Fibroblast of lung (primary cell): ENCODE results near the gene C1QTNF1. TPM values are rescaled to one million over a fixed set of nuclear protein-coding genes. Genes with fewer than 3 reads are reported as not detected.

Experiments
- DNase-seq, 2 donors: peaks; one replicate each; pipeline versions ENCODE4 v3.0.0 to v3.0.0-alpha.2; 2010; ENCODE audit warnings: low read depth in 2 of 2
- H2AFZ ChIP-seq: 2 replicates; pipeline ENCODE4 v1.5.1; 2012; ENCODE audit warnings: low read length, control low read depth, inconsistent platforms
- H3K27ac ChIP-seq: 2 replicates; pipeline ENCODE4 v1.5.1; 2011; ENCODE audit warnings: low read length, control low read depth; ENCODE audit not compliant: insufficient read depth
- H3K27me3 ChIP-seq: 2 replicates; pipeline ENCODE4 v1.5.1; 2011; ENCODE audit warnings: mild to moderate bottlenecking, low read length; ENCODE audit not compliant: control insufficient read depth, insufficient read depth
- H3K36me3 ChIP-seq: 2 replicates; pipeline ENCODE4 v1.5.1; 2011; ENCODE audit warnings: low read length; ENCODE audit not compliant: control insufficient read depth, insufficient read depth
- H3K4me1 ChIP-seq: 2 replicates; pipeline ENCODE4 v1.5.1; 2011; ENCODE audit warnings: low read length; ENCODE audit not compliant: control insufficient read depth, insufficient read depth; ENCODE audit errors: extremely low read depth
- H3K4me2 ChIP-seq: 2 replicates; pipeline ENCODE4 v1.5.1; 2011; ENCODE audit warnings: low read length, control low read depth; ENCODE audit not compliant: insufficient read depth; ENCODE audit errors: extremely low read depth
- H3K4me3 ChIP-seq, 4 experiments: fragments of 200-600 bp in 1 of 4; sonication (generic) in 1 of 4; replicated peaks in 1 of 4; 2 replicates each; pipeline ENCODE4 v1.5.1; 2011 to 2016; ENCODE audit warnings: low read length in 4 of 4, low read depth in 3 of 4, mild to moderate bottlenecking in 3 of 4, control low read depth in 2 of 4, inconsistent platforms in 1 of 4, mixed read lengths in 1 of 4; ENCODE audit not compliant: insufficient read depth in 1 of 4; ENCODE audit errors: control extremely low read depth in 1 of 4
- H3K79me2 ChIP-seq: 2 replicates; pipeline ENCODE4 v1.5.1; 2012; ENCODE audit warnings: mild to moderate bottlenecking, low read length, inconsistent platforms; ENCODE audit not compliant: control insufficient read depth, insufficient read depth
- H3K9ac ChIP-seq: 2 replicates; pipeline ENCODE4 v1.5.1; 2011; ENCODE audit warnings: mild to moderate bottlenecking, low read length, control low read depth; ENCODE audit not compliant: insufficient read depth
- H3K9me3 ChIP-seq: 2 replicates; pipeline ENCODE4 v1.5.1; 2012; ENCODE audit warnings: low read depth, low read length; ENCODE audit not compliant: control insufficient read depth, insufficient read depth
- H4K20me1 ChIP-seq: 2 replicates; pipeline ENCODE4 v1.5.1; 2011; ENCODE audit warnings: low read length; ENCODE audit not compliant: control insufficient read depth, insufficient read depth; ENCODE audit errors: extremely low read depth
- CTCF ChIP-seq, 2 donors: IDR thresholded peaks in 1 of 2; conservative IDR thresholded peaks in 1 of 2; 1 replicate in 1 of 2; 2 replicates in 1 of 2; pipeline ENCODE4 v1.5.1; 2011 to 2012; ENCODE audit warnings: low read length in 2 of 2, control low read depth in 1 of 2, inconsistent platforms in 1 of 2, low read depth in 1 of 2, mild to moderate bottlenecking in 1 of 2
- EZH2 ChIP-seq: IDR thresholded peaks from 2 replicates; pipeline ENCODE4 v1.5.1; 2012; ENCODE audit warnings: low read length, control low read depth, mild to moderate bottlenecking; ENCODE audit errors: missing control alignments
- polyA plus RNA-seq, 2 donors: library from polyadenylated mRNA; depleted of rRNA in 1 of 2; stranded (reverse) in 1 of 2; unstranded in 1 of 2; fragments of >200 nt; gene quantifications; 2 replicates each; pipeline ENCODE4 v1.2.1, GENCODE V29; 2011 to 2012; ENCODE audit warnings: missing spikeins in 1 of 2
- total RNA-seq: library from RNA; depleted of rRNA; stranded (reverse); fragments of >200 nt; gene quantifications from 2 replicates; pipeline ENCODE4 v1.2.1, GENCODE V29; 2014

The C1QTNF1 gene
- total and polyA plus RNA-seq, 2 donors (not counting 1 experiment from before 2014, with no cell fraction given): 15.0 to 45.2 TPM

DNA sequence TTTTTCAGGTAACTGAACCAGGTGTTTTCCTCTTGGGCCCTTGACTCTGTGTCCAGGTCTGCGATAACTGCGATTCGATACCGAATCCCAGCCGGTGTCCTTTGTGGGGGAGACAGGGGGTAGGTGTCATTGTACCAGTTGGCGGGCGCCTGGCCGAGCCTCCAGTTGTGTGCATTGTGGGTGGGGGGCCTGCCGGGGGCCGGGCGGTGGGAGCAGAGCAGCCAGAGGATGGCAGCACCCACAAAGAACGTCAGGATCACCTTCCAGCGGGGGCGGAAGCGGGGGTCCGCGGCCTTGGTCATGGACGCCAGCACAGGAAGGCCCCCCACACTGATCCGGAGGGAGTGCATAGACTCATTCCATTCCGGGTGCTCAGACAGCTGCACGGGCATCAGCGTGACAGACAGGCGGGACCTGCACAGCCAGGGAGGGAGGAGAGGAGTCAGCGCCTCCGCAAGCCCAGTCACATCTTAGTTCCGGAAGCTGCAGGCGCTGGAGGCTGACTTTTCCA, 26.7 kb upstream of the C1QTNF1 start:
- no peak for TF ChIP-seq EZH2
- Histone ChIP-seq H2AFZ (no peak overlapping the region), H3K36me3 (peaks cover 29% of the 10 kb centered on the region), H3K27me3 (no peaks in the 10 kb centered on the region), H3K9ac (no peak overlapping the region), H3K79me2 (peaks cover 38% of the 10 kb centered on the region), H3K9me3 (no peaks in the 10 kb centered on the region), H3K4me2 (no peak overlapping the region), H3K27ac (no peak overlapping the region), H3K4me1 (no peaks in the 10 kb centered on the region), H3K4me3 (no peak overlapping the region), H4K20me1 (no peaks in the 10 kb centered on the region)
- DNase-seq: no peak

- H3K27ac ChIP-seq: no peak overlapping the region
- no peaks in the 10 kb centered on the region for H3K9me3 ChIP-seq
- no peak overlapping the region for H2AFZ ChIP-seq
- no peak for DNase-seq
- H3K4me1 ChIP-seq: no peaks in the 10 kb centered on the region
- H3K36me3 ChIP-seq: peaks cover 30% of the 10 kb centered on the region
- no peak overlapping the region for H3K4me2 ChIP-seq
- H4K20me1 ChIP-seq: no peaks in the 10 kb centered on the region
- H3K9ac ChIP-seq: no peak overlapping the region
- H3K4me3 ChIP-seq: no peak overlapping the region
- no peak for TF ChIP-seq CTCF (conservative IDR thresholded peaks at IDR 0.05 in 1 of 2, IDR thresholded peaks at IDR 0.05 in 1 of 2; ENCODE audit: low read depth in 1 of 2, low read length in 2 of 2)
- TF ChIP-seq EZH2: no peak
- H3K27me3 ChIP-seq: no peaks in the 10 kb centered on the region
- H3K79me2 ChIP-seq: peaks cover 44% of the 10 kb centered on the region
These were observed 26.1 kb upstream of the C1QTNF1 start for GRCh38 chr17:78997881-78998280.

DNA sequence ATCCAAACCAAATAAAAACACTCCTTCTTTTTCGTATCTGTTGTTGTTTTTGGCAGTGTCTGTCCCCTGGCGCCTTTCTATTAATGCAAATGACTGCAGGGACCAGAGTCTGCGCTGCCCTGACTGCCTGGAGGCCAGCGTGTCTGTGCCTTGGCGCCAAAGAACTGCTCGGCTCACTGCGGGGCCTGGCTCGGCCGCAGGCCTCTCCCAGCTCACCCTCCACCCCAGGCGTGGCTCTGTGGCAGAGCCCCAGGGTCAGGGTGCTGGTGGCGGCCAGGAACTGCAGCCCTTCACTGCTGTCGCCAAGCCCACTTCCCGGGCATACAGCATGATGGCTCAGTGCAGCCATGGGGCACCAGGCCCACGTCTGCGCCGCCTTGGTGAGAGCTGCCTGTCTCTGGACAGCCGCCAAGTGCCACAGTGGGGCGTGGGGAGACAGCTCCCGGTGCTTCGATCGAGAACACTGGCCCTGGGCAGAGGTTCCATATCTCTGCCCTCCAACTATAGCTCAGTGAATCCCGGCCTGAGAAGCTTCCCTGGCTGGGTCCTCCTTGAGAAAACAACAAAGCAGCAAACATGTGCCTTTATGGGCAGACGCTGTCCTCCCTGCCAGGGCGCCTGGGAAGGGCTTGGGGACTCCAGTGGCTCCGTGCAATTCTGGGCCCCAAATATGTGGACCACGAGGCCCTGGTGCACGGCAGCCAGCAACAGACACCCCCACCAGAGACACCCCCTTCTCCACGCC, 25.5 kb upstream of the C1QTNF1 start:
- Histone ChIP-seq H3K4me1 (no peaks in the 10 kb centered on the region), H3K9ac (no peak overlapping the region), H3K27me3 (no peaks in the 10 kb centered on the region), H4K20me1 (no peaks in the 10 kb centered on the region), H3K36me3 (peaks cover 28% of the 10 kb centered on the region), H3K9me3 (no peaks in the 10 kb centered on the region), H3K79me2 (peaks cover 47% of the 10 kb centered on the region), H3K4me2 (no peak overlapping the region), H3K4me3 (no peak overlapping the region), H2AFZ (no peak overlapping the region), H3K27ac (no peak overlapping the region)
- TF ChIP-seq CTCF (conservative IDR thresholded peaks at IDR 0.05 in 1 of 2, IDR thresholded peaks at IDR 0.05 in 1 of 2; ENCODE audit: low read depth in 1 of 2, low read length in 2 of 2) (no peak), EZH2 (no peak)
- DNase-seq: no peak
